Esophagus muscularis mucosa (tissue), 4 donors: ENCODE results near the gene CYP27A1. TPM values are rescaled to one million over a fixed set of nuclear protein-coding genes. Genes with fewer than 3 reads are reported as not detected.

Source experiments
- DNase-seq: peaks from one replicate; pipeline ENCODE4 v3.0.0-alpha.2; 2017; ENCODE audit errors: extremely low spot score
- H3K27ac ChIP-seq, 4 donors: fragments of 200-600 bp; sonication (generic); replicated peaks in 1 of 4; 1 replicate in 3 of 4; 2 replicates in 1 of 4; pipeline ENCODE4 v1.5.1; 2016 to 2019; ENCODE audit warnings: mild to moderate bottlenecking in 1 of 4
- H3K27me3 ChIP-seq, 4 donors: fragments of 200-600 bp; sonication (generic); one replicate each; pipeline versions ENCODE4 v1.5.1 to v1.6.0; 2016 to 2019
- H3K36me3 ChIP-seq, 4 donors: fragments of 200-600 bp; sonication (generic); one replicate each; pipeline ENCODE4 v1.5.1; 2016 to 2019
- H3K4me1 ChIP-seq, 4 donors: fragments of 200-600 bp; sonication (generic); one replicate each; pipeline ENCODE4 v1.5.1; 2016 to 2019
- H3K4me3 ChIP-seq, 4 donors: fragments of 200-600 bp; sonication (generic); 1 replicate in 2 of 4; 2 replicates in 2 of 4; pipeline ENCODE4 v1.5.1; 2016 to 2019; ENCODE audit warnings: mild to moderate bottlenecking in 4 of 4, moderate library complexity in 1 of 4
- H3K9me3 ChIP-seq, 4 donors: fragments of 200-600 bp; sonication (generic); 1 replicate in 3 of 4; 2 replicates in 1 of 4; pipeline ENCODE4 v1.5.1; 2016 to 2019
- EP300 ChIP-seq: sonication (generic); formaldehyde crosslinking; IDR thresholded peaks from one replicate; pipeline ENCODE4 v1.6.1; 2017; ENCODE audit warnings: antibody characterized with exemption
- POLR2A ChIP-seq: fragments of 450-650 bp; IDR thresholded peaks from one replicate; pipeline ENCODE4 v1.6.1; 2017; ENCODE audit warnings: antibody characterized with exemption, moderate library complexity, mild to moderate bottlenecking, low read depth
- POLR2AphosphoS5 ChIP-seq, 2 donors: sonication (generic); formaldehyde crosslinking; IDR thresholded peaks; one replicate each; pipeline ENCODE4 v1.6.1; 2017; ENCODE audit warnings: antibody characterized with exemption in 2 of 2
- WGBS: methylation state at CpG from one replicate; pipeline ENCODE4 v1.1.5; 2018; 5-methylcytosine and 5-hydroxymethylcytosine counted together
- intact Hi-C: fragments of 100-400 bp; cut with DNase I; formaldehyde crosslinking; loops from one replicate; pipeline ENCODE4 v1.15.1; 2023
- total RNA-seq, 4 donors: library from RNA; depleted of rRNA; stranded (reverse); fragments of >200 nt; gene quantifications; one replicate each; pipeline versions ENCODE4 v1.1.0 to v1.2.1, GENCODE V29; 2016
- TF ChIP-seq, protein P1 (sequence below), 3 experiments: fragments of 200-600 bp in 2 of 3; fragments of 450-650 bp in 1 of 3; sonication (generic) in 2 of 3; IDR thresholded peaks; one replicate each; pipeline ENCODE4 v1.5.1; 2017 to 2019; ENCODE audit warnings: antibody characterized with exemption in 3 of 3, mild to moderate bottlenecking in 2 of 3, moderate library complexity in 1 of 3

The CYP27A1 gene
- total RNA-seq, 4 donors from 2014 or later = 20.7 to 26.3 (median 23.6) TPM

DNA sequence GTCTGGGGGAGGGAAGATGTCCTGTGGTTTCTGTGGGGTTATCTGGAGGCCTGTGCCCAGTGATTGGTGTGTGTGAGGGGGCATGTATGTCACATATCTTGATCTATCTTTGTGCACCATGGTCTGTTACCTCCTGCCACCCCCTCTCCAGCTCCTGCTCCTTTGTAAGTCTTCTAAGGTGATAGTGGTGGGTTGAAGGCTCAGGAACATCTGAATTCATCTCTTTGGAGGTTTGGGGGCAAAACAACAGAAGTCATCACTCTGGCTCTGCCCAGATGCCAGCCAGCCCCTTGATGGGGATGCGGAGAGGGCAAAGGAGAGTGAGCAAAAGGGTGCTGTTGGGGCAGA, 74.9 kb downstream of the CYP27A1 start:
- H3K4me3 ChIP-seq = no peak overlapping the region
- WGBS = 100% methylated on average over 1 of the region's 1 CpG
- H3K4me1 ChIP-seq = peaks cover 22 to 36% (median 28%) of the 10 kb centered on the region in 4 donors
- no peaks in the 10 kb centered on the region for H3K9me3 ChIP-seq
- H3K36me3 ChIP-seq = no peaks in the 10 kb centered on the region
- TF ChIP-seq, protein P1, sequence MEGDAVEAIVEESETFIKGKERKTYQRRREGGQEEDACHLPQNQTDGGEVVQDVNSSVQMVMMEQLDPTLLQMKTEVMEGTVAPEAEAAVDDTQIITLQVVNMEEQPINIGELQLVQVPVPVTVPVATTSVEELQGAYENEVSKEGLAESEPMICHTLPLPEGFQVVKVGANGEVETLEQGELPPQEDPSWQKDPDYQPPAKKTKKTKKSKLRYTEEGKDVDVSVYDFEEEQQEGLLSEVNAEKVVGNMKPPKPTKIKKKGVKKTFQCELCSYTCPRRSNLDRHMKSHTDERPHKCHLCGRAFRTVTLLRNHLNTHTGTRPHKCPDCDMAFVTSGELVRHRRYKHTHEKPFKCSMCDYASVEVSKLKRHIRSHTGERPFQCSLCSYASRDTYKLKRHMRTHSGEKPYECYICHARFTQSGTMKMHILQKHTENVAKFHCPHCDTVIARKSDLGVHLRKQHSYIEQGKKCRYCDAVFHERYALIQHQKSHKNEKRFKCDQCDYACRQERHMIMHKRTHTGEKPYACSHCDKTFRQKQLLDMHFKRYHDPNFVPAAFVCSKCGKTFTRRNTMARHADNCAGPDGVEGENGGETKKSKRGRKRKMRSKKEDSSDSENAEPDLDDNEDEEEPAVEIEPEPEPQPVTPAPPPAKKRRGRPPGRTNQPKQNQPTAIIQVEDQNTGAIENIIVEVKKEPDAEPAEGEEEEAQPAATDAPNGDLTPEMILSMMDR (IDR thresholded peaks at IDR 0.05) = no peak
- TF ChIP-seq EP300 (no peak), POLR2A (no peak), POLR2AphosphoS5 (IDR thresholded peaks at IDR 0.05) (no peak)
- intact Hi-C loops = no loop called here
- H3K27ac ChIP-seq = no peak overlapping the region
- DNase-seq = no peak
- peaks cover 0 to 91% (median 51%) of the 10 kb centered on the region in 4 donors for H3K27me3 ChIP-seq

DNA sequence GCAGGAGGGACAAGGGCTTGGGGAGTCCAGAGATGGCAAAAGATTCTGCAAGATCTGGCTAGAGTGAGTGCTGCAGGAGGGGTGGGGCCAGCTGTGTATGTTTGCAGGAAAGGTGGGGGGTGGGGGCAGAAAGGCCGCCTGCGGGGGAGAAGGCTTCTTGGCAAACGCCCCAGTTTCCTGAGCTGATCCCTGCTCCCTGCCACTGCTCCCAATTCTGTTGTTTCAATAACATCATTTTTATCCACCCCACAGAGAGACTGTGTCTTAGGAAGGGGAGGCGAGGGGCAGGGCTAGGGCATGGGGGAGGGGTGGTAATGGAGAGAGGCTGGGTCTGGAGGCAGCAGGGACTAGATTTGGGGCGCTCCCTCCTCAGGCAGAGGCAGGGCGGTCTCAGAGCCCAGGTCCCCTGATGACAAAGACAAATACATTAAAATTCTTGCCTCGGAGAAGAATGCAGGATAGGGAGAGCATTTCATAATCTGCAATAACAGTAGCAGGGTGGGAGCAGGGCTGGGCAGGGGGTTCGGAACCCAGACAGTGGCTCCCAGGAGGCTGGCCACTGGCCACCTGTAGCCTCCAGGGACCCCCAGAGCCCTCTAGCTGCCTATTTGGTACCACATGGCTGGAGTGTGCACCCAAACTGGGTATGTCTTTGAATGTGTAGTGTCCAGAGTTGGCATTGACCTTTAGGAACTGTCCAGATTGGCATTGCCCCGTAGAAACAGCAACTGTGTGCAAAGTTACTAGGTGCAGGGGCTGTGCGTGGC, 75.6 kb downstream of the CYP27A1 start:
- Histone ChIP-seq H3K9me3 (no peaks in the 10 kb centered on the region), H3K36me3 (no peaks in the 10 kb centered on the region), H3K4me1 (peaks cover 22 to 36% (median 28%) of the 10 kb centered on the region in 4 donors), H3K27me3 (peaks cover 0 to 91% (median 54%) of the 10 kb centered on the region in 4 donors), H3K27ac (no peak overlapping the region), H3K4me3 (no peak overlapping the region)
- no peak for DNase-seq
- intact Hi-C loops = no loop called here
- TF ChIP-seq POLR2AphosphoS5 (IDR thresholded peaks at IDR 0.05) (no peak), EP300 (no peak), POLR2A (no peak)
- TF ChIP-seq, protein P1 (IDR thresholded peaks at IDR 0.05) = no peak
- 22% methylated on average over 9 of the region's 10 CpGs for WGBS

DNA sequence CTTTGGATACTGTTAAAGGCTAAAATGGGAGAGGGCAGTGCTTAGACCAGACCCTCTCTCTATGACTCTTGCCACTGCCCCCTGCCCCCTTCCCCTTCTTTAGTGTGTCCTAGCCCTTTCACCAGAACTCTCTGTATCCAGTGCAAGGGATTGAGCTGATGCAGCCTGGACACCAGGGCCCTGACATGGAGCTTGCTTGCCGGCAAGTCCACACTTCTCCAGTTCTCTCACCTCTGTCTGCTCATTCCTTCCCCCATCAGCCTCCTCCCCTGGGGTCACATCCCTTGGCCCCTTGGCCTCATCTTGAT, 76.1 kb downstream of the CYP27A1 start:
- no peak overlapping the region for H3K27ac ChIP-seq
- peaks cover 22 to 36% (median 28%) of the 10 kb centered on the region in 4 donors for H3K4me1 ChIP-seq
- WGBS = 38% methylated on average over 1 of the region's 1 CpG
- no peak overlapping the region for H3K4me3 ChIP-seq
- TF ChIP-seq POLR2AphosphoS5 (IDR thresholded peaks at IDR 0.05) (no peak), POLR2A (no peak), EP300 (no peak)
- TF ChIP-seq, protein P1 (IDR thresholded peaks at IDR 0.05) = no peak
- no peak for DNase-seq
- peaks cover 0 to 91% (median 54%) of the 10 kb centered on the region in 4 donors for H3K27me3 ChIP-seq
- H3K9me3 ChIP-seq = no peaks in the 10 kb centered on the region
- no peaks in the 10 kb centered on the region for H3K36me3 ChIP-seq
- intact Hi-C loops = no loop called here

DNA sequence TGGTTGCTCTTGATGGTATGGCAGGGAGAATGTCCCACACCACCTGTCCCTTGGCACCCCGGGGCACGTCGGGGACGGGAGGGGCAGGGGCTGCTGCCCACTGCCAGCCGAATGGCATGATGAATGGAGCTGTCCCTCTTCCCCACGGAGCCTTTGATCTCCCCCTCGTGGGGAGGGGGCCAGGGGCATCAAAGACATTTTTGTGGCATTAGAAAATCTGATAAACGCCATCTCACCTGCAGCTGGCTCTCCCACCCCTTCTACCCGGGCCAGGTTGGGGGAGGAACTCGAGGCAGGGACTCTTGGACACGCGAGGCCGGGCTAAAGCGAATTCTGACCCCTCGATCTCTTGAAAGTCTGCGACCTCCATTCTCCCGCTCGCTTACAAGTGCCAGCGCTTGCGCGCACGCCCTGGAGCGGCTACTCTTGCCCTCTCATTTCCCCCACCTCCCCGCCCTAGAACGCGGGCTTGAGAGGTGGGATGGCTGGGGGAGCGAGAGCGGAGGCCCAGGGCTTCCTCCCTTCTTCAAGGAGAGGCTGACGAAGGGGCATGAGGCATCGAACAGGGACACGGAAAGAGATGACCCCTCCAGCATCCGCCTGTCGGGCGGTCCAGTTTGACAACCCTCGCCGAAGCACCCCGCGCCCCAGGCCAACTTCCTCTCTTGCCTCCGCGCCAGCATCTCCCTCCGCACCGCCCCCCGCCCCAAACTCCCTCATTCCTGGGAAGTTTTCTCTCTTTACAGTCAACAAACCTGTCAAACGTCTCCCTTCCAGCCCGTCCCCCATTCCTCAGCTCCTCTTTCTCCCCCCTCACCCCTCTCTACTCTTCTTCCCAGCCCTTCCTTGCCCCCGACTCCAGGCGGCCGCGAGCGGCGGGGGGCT, 77.0 kb downstream of the CYP27A1 start:
- H3K4me1 ChIP-seq = peaks cover 22 to 36% (median 28%) of the 10 kb centered on the region in 4 donors
- no peak for DNase-seq
- intact Hi-C loops = no loop called here

More for the DNA sequence above, 77.0 kb downstream of the CYP27A1 start:
- TF ChIP-seq, protein P1 (IDR thresholded peaks at IDR 0.05) = no peak
- no peak for TF ChIP-seq POLR2A
- TF ChIP-seq POLR2AphosphoS5 (IDR thresholded peaks at IDR 0.05) = no peak
- no peak for TF ChIP-seq EP300
- 15% methylated on average over 43 of the region's 51 CpGs for WGBS
- no peak overlapping the region for H3K27ac ChIP-seq
- peak overlapping the region; percentile 51 to 64 (median 51) for H3K4me3 ChIP-seq
- H3K9me3 ChIP-seq = no peaks in the 10 kb centered on the region
- peaks cover 0 to 91% (median 50%) of the 10 kb centered on the region in 4 donors for H3K27me3 ChIP-seq
- H3K36me3 ChIP-seq = no peaks in the 10 kb centered on the region
